GM19023 (cell line): ENCODE data around the gene TMTC2.
"Not testable (repeated sequence)": the region's sequence is repeated elsewhere in the genome, so short reads cannot be mapped to it uniquely, and the experiment has no call there.

Experiments
- ATAC-seq: cut with Tn5 transposase; IDR thresholded peaks from one replicate; pipeline ENCODE4 v1.9.1; 2021; ENCODE audit warnings: mild to moderate bottlenecking, moderate library complexity; ENCODE audit not compliant: unreplicated experiment

TMTC2 gene

DNA sequence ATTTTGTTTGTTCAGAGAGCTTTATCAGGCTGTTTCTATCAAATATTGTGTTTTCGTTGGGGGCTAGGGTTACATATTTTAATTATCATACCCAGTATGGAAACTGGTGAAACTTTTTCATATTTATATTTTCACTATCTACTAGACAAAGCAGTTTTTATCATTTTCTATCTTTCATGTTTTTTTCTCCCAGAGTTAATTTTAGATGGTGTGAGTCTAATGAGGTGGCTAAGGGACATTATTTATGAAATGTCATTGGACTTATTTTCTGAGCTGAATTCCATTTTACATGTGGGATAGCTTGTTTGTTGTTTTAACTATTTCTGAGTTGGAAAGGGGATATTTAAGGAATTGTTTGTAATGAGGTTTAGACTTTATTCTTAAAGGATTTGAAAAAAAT is 100.3 kb downstream of the TMTC2 start:
- no peak for ATAC-seq

DNA sequence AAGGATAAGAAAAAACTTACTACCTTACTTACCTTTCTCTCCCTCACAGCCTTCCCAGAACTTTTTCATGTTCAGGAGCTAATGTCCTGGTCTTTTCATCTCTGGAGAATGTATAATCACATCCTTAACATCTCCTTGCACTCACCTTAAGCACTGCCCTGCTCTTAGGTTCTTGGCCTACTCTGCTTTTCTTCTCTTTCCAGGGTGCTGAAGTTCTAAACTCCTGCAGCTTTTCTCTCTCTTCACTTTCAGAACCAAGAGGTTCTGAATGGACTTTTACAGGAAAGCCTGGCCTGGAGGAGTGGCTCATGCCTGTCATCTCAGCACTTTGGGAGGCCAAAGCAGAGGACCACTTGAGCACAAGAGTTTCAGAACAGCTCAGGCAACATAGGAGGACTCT is 101.9 kb downstream of the TMTC2 start:
- no peak for ATAC-seq

DNA sequence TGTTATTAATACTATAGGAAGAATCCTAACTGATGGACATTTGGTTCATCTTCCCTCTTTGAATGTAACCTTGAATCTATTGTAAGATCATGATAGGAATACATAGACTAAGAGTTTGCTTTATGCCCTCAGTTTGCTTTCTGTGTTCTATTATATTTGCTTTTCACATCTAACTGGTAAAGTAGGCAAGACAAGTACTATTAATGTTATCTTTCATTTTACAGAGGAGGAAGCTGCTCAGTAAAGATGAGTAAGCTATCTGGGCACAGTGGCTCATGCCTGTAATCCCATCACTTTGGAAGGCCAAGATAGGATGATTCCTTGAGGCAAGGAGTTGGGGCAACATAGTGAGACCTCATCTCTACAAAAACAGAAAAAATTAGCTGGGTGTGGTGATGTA is 103.0 kb downstream of the TMTC2 start:
- no peak for ATAC-seq

DNA sequence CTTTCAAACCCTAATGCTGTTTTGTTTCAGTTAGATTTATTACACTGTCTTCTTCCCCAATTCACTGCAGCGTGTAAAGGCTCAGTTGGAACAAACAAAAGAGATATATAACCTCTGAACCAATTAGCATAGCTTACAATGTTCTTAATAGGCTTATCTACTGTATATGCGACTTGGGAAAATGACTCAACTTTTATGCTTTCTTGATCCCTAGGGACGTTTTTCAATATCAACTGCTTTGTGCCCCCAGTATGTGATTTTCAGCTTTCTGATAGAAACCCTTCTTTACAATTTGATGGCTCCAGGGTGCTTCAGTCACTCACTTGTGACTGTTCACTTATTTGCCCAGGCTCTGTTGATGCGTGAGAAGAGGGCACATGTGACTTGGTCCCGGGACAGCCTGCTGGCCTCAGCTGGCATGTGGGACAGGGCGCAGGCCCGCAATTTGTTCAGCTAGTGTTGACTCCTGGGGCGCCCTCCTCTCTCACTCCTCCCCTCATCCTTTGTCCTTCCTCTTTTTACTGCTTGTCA is 107.1 kb downstream of the TMTC2 start:
- no peak for ATAC-seq

DNA sequence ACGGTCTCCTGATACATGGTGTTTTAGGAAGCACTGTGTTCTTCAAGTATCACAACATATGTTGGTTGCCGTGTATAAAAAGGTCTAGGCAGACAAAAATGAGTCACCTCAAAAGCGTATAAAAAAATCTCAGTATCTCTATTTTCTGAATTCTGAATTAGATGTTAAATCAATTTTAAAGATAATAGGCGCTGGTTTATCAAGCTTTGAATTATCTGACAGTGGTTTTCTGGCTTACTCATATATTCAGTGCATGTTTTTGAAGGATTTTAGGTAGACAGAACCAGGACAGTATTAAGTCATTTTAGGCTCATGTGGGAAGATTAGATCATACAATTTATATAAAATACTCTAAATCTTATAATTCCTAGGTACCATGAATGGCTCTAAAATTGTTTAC is 110.8 kb downstream of the TMTC2 start:
- no peak for ATAC-seq

DNA sequence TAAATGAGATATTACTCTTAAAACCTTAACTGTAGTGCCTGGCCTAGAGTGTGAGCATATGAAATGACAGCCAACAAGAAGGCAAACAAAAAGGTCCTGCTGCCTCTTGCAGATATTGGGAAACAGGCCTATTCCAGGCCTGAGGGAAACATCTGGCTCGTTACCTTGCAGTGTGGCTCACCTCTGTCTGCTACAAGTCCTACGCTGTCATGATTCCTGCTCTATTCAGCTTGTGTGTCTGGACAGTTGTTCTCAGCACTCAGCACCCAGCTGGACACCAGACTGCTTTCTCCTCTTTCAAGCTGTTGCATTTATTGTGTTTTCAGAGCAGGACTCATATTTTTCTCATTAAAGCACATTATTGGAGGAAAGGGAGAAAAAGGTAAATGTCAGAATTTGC is 113.5 kb downstream of the TMTC2 start:
- no peak for ATAC-seq

DNA sequence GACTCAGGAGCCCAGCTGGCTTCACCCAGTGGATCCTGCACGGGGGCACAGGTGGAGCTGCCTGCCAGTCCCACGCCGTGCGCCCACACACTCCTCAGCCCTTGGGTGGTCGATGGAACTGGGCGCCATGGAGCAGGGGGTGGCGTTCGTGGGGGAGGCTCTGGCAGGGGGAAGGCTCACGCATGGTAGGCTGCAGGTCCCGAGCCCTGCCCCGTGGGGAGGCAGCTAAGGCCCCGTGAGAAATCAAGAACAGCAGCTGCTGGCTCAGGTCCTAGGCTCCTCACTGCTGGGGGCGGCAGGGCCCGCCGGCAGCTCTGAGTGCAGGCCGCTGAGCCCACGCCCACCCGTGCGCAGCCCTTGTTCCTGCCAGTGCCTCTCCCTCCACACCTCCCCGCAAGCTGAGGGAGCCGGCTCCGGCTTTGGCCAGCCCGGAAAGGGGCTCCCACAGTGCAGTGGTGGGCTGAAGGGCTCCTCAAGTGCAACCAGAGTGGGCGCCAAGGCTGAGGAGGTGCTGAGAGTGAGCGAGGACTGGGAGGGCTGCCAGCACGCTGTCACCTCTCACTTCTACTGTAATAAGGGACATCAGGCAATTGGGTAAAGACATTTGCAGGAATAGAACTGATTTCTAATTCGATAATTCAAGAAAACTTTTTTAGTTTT is 115.4 kb downstream of the TMTC2 start:
- no peak for ATAC-seq

DNA sequence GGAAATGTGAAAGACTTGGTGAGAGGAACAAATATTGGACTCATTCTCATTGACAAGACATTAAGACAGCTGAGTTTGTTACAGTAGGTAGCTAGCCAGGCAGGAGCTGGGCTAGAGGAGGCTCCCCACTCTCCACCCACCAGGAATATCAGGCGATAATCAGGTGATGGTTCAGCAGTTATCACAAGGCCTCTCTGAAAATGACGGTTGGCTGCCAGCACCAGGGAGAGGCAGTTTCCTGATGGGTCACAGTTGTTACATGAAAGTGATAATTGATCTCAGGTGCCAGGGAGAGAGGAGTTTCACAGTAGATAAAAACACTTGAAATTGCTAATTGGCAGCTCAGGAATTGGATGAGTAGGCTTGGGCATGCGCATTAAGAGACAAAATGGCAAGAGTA is 116.5 kb downstream of the TMTC2 start:
- ATAC-seq = no peak

DNA sequence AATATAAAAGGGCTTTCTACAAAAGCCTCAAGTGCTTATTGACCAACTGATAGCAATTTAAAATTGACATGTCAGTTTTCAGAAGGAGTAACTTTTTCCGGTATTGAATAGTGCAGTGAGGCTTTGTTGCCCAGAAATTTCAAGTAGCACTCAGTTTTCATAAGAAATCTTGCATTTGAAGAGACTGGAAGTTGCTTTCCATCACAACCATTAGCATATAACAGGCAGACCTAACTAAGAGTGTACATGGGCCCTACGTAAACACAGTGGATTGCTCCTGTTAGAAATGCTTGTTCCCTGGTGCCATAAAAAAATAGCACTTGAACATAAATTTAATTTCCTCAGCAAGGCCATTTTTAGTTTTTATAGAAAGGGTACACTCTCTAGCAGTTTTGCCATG is 117.9 kb downstream of the TMTC2 start:
- ATAC-seq = no peak

DNA sequence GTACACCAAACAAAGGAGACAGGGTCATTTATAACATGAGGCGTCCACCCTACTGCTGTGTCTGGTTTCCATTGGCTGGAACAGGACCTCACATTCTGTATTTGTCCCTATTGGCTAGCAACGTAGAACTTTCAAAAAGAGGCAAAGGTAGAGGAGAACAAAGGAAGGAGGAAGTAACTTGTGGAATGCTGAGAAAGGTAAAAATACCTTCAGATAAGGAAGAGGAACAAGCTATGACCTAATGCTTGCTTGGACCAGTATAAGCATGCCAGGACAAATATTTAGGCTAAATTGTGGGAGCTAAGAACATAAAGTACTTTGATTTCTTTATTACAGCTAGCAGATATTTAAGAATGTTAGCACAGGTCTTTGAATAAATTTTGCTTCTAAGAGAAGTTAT is 118.3 kb downstream of the TMTC2 start:
- not testable (repeated sequence) for ATAC-seq

DNA sequence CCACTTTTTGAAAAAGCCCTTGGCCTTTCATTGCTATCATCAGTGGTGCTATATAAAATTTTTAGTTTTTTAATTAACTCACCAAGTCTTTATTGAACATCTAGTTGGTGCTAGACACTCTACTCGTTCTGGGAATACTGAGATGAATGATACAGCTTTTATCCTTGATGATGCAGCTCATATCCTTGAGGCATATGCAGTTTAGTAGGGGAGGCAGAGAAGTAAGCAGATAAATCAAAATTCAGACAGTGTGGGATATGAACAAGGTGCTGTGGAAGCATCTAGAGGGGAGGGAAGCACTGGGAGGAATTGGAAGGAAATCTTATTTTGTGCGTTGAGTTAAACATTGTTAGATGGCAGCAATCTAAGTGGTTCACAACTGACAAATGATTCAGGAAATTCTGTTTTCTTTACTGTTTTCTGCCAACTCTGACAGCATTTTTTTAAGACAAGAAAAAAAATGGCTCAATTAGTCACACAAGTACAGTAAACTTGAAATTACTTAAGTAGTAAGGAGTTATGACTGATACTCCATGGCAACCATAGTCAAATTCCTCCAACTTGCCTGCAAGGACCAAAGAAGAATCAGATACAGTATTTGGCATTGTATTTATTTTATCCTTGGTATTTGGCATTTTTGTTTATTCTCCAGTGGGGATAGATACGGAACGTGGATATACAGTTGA is 119.2 kb downstream of the TMTC2 start:
- ATAC-seq = no peak

DNA sequence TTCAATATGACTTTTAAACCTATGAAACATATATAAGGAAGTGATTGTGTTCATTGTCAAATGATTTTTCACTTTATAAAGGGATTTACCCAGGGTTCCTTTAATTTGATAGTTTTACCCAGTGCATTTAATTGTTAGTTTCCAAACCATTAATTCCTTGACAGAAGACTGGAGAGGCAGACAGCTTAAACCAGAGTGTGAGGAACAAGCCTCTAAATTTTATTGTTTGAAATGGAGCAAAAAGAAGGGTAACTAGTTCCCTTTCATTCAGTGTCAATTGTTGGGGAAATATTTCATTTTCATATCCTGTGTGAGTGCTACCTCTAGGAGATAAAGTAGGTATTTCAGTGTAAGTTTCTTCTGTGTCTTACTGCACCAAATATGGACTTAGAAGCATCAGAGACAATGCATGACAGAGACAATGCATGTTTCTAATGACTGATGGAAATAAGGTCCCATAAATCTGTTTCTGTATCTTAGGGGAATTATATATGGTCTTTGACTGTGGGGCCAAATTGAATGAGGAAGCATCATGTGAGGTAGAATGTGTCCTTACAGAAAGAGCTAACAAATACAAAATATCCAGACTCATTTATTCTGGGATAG is 120.5 kb downstream of the TMTC2 start:
- no peak for ATAC-seq

DNA sequence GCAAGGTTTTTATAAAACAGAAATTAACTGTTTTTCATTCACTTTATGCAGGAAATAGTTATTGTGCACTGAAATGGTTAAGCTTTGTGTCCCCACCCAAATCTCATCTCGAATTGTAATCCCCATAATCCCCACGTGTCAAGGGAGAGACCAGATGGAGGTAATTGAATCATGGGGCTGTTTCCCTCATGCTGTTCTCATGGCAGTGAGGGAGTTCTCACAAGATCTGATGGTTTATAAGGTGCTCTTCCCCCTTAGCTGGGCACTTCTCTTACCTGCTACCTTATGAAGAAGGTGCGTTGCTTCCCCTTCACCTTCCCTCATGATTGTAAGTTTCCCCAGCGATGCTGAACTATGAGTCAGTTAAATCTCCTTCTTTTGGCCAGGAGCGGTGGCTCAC is 123.9 kb downstream of the TMTC2 start:
- ATAC-seq = no peak

DNA sequence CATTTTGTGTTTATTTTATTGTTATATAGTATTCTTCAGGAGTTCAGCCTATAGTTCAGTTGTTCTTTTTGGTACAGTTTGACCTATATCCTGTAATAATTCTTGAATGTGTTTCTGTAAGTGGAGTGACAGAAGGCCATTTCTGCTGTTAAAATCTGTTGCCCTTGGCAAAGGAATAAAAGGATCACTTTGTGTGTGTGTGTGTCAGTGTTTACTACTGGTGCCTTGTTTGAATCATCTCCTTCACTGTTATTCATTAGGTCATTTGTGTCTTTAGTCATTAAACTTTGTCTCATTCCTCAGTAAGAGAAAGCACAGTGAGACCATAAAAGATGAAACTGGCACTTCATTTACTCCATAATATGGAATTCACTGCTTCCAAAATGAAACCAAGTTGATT is 130.7 kb downstream of the TMTC2 start:
- ATAC-seq = no peak

DNA sequence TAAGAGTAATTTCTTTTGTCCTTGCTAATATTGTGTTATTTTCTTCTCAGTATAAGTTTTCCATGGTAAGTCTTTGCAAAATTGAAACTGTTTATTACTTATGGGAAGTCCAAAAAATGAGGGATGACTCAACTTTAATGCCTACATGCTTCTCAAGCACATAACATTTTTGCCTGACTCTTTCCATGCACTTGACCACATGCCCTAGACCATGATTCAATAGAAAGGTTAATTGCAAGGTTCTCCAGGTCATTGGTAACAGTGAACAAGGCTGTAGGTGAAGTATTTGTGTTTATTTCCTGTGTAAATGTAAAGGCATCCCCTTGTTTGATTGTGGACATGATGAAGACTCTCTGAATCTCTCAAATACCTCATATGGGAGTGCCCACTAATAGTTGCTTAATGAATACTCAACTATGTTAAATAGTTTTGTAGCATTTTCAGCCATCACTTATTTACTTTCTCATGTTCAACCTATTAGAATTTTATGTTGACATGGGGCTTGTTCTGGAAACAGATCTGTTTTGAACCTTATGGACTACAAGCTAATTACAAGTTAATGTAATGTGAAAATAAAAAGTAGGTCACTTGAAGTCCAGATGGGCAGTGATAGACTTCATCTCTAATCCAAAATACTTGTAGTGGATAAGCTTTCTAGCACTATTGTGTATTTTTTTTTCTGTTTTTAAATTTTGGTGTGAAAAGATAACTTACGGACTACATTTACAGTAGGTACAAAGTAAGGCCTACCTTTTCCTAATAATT is 131.7 kb downstream of the TMTC2 start:
- no peak for ATAC-seq

DNA sequence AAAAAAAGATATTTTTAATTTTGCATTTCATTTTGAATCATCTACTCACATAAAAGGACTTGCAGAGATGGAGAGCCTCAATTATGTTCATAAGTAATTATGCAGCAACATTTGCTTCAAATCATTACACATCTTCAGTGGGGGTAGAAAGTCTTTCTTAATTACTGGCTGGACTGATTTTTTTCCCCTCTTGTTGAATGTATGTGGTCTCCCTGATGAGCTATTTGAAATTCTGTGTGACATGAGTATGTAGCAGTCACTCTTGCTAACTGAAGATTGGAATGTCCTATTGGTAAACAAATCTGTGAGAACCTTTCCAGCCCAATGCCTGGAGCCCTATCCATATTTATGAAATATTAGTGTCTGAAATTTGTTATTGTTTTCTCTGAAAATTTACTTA is 139.8 kb downstream of the TMTC2 start:
- ATAC-seq = no peak

DNA sequence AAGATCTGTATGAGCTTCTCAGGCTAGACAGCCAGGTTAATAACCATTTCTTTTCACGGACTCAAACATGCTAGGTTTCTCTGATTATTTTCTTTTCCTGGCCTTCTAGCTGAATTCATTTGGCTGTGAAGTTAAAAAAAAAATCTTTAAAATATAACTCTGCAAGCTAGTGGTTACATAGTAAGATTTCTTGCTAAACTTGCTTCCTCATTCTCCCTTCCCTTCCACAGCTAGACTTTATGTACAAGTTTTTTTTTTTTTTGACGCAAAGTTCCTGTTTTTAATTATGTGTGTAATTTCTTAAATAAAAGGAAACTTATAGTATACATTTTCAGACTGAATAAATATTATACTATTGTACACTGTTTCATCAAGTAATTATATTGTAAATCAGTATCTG is 145.4 kb downstream of the TMTC2 start:
- ATAC-seq = no peak

DNA sequence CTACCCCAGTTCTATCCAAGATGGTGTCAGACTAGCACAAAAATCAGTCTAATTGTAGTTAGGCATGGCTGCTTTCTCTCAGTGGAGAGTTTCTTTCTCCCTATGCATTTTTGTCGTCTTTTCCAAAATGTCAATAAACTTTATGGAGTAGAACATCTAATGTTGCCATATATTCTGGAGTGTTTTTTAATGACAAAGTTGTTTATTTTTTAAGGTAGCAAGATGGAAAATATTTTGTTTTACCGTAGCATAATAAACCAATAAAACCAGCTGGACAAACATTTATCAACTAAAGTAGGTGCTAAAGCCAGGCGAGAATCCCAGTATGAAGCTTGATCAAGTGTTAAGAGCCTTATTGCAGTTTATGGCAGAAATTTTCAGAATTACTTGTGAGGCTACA is 146.3 kb downstream of the TMTC2 start:
- ATAC-seq = no peak

DNA sequence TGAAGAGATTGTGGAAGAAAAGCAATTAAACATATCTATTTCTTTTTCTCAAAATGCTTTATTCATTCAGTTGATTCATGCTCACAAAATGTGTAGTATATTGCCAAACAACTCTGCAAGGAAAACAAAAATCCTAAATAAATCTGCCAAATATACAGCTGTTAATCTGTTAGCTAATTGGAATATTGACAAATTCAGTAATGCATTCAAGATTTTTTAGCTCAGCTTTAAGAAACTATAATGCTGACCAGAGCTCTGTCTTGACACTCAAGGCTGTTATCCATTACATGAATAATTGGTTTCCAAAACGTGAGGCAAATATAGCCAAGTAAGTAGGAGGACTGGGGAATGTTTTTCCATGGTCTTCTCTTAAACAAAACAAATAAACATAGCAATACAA is 146.8 kb downstream of the TMTC2 start:
- ATAC-seq = no peak

DNA sequence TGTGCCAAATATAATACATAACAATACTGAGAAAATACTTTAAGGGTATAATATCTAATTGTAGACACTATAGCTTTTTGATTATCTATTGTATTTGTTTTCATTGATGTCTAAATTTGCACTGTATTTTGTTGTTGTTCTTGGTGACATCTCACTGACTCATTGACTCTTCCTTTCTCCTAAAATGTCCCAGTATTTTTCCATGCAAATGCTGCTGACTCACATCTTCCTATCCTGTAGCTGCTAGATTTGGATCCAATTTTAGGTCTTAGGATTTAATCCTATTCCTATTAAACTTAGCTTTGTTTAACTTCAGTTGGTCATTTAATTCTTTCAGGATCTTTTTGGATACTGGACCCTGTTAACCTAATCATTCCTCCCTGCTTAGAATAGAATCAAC is 148.5 kb downstream of the TMTC2 start:
- ATAC-seq = no peak

DNA sequence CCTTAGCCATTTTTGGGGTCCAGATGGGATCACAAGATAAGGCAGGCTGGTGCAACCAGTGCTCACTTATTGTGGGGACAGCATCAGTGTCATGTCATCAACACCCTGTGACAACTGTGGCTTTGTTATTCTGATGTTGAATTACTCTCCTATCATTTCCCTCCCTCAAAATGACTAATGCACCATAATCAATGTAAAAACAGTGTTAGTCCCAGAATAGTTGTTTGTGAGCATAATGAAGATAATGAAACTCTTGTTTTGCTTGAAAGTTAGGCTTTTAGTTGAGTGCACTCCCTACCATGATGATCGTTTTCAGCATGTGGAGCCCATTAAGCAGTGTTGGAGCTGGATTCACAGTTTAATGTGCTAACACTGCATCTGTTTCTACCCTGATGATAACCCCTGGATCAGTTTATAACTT is 151.4 kb downstream of the TMTC2 start:
- ATAC-seq = no peak

DNA sequence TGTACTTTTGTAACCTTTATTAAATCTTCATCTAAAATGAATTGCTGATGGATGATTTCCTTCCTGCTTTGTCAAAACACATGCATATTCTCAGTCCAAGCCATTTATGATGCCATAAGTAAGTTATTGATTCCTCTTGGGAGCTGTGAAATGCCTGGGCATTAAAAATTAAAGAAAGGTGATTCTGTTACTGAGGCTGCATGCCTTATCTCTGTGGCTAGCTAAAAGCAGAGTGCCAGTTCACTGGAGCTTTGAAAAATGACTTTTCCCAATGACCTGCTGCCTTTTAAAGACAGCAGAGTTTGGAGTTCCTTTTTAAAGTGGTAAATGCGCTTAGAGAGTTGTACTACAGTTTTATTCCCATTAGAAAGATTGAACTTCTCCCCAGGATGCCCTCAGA is 152.1 kb downstream of the TMTC2 start:
- no peak for ATAC-seq
